ENCODE measurements around the gene COBL.

Gene COBL

GRCh38 chr7:51316666-51317581 is at the start of gene COBL:
TSS of gene COBL (minus strand) at chr7:51316809. CDS start at chr7:51316633, 176 bp downstream.
- no peak for DNase-seq (ENCODE audit: low read depth)

GRCh38 chr7:51366172-51366728 is 49.6 kb upstream of the COBL start:
- DNase-seq (ENCODE audit: low read depth), result no peak

DNA sequence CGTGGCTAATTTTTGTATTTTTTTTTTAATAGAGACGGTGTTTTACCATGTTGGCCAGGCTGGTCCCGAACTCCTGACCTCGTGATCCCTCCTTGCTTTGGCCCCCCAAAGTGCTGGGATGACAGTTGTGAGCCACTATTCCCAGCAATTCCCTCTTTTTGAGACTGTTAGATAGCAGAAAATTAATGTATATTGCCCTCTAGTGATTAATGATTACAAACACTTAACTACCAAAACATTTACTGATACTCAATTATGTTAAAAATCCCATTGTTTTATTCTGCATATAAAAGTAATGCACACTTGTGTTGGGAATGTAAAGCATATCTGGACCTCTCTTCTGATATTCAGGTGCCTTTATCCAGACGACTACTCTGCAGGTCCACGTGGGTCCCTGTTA is 41.2 kb upstream of the COBL start:
- no peak for DNase-seq (ENCODE audit: low read depth)

DNA sequence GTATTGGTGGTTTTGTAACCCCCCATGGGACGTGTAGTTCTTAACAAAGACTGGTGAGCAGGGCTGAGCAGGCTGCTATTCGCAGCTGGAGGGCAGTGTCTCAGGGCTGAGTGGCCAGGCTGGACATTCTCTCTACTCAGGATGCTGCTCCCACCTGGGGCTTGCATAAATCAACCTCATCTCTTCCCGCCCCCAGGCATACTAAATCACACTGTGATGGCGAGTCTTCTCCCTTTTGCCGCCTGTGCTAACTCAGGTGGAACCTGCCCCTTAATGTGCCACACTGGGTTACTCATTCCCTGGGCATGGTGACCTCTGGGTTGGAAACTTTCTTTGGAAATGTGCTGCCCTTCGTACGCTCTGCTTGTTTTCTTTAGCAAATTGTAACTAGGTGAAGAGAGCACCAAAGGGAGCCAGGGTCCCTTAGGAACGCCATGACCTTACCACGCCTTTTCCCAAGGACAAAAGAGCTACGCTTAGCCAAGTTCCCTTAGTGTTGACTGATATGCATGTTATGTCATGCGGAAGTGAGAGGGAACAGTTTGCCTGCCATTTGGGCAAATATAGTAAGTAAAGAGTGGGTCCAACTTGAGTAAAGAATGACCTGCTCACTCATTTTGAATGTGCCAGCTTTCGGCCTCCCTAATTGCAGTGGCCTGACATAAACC is 40.4 kb upstream of the COBL start:
- no peak for DNase-seq (ENCODE audit: low read depth)

- no peak for DNase-seq (ENCODE audit: low read depth)
Observed at GRCh38 chr7:51354897-51355296, 38.3 kb upstream of the COBL start.

GRCh38 chr7:51354434-51354833 is 37.8 kb upstream of the COBL start:
- DNase-seq (ENCODE audit: low read depth), result no peak

DNA sequence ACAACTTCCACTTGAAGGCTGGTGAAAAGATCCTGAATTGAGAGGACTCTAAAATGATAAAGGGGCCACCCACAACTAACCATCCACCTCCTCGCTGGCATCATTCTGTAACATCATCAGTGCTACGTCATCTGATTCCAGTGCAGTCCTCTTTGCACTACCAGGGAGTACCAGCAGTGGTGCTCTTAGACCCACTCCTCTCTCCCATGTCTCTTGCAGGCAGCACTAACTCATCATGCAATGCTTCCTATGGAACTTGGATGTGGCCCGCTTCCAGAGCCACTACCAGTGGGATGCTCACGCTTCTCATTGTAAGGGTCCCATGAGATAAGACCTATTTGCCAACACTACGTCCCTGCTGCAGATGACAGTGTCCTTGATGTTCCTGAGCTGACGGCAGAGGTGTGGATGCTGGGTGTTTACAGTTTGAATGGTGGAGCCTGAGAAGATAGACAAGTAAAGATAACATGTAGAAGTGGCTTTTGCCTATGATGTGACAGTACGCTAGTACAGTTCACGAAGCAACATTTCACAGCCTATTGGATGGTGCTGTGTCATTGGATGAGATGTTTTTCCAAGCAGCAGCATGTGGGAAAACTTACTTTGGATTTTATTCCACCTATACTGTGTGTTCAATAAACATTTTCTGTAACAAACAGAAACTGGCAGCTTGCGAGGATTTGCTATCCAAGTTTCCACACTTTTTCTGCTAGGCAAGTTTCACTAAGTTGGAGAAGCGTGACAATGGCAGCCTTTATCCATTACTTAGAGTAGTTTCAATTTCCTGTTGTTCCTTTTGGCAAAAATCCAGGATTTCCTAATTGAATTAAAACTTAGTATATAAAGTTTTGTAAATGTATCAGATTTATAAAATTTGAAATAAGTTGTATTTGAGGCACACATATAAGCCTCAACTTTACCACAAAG is 35.8 kb upstream of the COBL start:
- no peak for DNase-seq (ENCODE audit: low read depth)

DNA sequence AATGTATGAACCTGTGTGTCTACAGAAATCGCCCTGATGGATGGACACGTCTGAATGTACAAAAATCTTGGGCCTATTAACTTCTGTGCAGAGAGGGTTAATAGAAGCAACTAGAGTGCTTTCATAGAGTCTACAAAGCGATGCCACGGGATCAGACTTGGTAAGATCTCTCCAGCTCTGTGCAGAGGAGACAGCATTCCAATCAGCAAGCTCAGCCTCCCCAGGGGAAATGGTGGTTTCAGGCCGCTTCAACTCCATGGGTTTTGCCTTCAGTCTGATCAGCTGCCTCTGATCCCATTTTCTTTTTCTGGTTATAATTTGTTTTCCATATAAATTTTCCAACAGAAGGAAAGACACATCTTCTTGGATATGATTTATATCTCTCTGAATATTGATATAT is 35.1 kb upstream of the COBL start:
- DNase-seq (ENCODE audit: low read depth), result no peak

DNA sequence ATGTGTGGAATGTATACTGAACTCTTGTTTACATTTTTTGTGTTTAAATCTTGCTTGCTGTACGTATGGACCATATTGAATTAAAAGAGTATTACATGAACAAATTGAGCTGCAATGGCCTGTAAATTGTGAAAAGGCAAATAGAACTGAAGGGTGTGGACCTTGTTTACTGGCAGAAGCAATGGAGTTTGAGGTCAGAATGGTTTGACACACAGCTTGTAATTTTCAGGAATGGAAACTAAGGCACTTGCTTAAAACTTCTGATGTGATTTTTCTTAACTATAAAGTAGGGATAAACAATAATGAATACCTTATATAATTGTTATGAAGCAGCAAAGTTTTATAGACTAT is 33.9 kb upstream of the COBL start:
- DNase-seq (ENCODE audit: low read depth), result no peak

DNA sequence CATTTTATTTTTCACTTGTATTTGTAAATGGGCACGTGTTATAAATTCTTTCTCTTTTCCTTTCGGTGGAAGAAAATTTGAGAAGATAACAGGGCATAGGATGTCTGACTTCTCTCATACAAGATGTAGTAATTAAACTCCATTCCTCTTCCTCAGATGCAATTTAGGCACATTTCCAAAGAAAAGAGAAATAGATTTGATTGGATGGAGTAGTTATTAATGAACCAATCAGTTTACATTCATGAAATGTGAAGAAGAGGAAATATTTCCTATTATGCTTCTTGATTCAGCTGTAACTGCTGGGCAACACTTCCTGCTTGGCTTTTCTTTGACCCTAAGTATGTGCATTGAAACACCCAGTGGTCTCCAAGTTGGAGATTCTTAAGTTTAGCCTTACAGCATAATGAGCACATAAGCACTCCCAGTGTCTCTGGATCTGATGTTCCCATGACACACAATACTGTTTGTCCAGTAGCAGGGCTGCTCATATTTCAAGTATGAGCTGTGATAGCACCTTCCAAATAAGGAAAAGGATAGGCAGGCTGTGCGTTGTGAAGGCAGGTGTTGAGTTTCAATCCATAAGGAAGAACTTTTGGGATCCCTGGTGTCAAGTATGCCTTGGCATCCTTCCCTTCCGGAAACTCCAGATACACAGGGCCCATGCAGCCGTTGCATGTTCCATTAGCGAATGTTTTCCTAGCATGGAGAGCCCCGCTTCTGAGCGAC is 33.4 kb upstream of the COBL start:
- DNase-seq (ENCODE audit: low read depth), result no peak

DNA sequence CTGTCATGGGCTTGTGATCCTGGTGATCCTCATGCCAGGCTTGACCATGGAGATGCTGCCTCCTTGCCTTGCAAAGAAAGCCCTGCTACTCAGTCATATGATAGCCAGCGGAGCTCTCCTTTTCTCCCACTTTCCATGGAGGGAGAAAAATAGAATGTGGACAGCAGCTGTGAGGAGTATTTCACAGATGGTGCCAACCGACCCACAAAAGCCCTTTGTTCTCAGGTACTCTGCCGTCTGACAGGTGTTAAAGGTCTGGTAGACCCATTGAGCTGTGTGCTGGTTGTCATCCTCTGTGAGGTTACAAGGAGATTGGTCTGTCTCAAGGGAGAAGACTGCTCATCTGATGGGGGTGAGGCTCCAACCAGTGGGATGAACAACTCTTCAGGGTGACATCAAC is 29.5 kb upstream of the COBL start:
- DNase-seq (ENCODE audit: low read depth), result no peak

DNA sequence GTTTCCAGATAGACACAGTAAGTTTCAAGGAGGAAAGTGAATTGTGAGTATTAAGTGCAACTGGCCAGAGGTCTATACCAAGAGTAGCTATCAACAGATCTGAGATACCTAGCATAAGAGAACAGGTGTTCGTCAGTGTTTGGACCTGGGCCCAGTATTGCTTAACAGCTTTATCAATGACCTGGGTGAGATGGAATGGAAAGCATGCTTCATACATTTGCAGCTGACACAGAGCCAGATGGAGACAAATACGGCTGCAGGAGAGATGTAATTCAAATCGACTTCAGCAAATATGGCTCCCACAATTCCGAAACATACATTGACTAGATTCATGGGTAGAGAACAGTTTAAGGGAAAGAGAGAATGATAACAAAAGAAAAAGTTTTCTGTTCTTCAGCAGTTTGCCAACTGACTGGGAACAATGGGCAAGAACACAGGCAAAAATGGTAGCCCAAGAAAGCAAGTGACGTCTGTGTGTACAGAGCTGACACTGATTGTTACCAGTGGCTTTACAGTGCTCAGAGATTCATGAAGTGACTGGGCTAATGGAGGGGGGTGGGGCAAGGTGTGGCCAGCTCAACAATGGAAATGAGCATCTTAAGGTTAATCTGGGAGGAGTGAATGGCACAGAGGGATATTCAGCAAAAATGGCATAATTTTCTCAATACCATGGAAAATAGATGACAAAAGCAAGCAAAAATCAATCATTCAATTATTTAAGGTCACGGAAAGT is 28.0 kb upstream of the COBL start:
- no peak for DNase-seq (ENCODE audit: low read depth)

- DNase-seq (ENCODE audit: low read depth), result no peak
Observed at GRCh38 chr7:51340936-51341335, 24.3 kb upstream of the COBL start.

- DNase-seq (ENCODE audit: low read depth), result no peak
Observed at GRCh38 chr7:51340029-51340838, 23.6 kb upstream of the COBL start.

DNA sequence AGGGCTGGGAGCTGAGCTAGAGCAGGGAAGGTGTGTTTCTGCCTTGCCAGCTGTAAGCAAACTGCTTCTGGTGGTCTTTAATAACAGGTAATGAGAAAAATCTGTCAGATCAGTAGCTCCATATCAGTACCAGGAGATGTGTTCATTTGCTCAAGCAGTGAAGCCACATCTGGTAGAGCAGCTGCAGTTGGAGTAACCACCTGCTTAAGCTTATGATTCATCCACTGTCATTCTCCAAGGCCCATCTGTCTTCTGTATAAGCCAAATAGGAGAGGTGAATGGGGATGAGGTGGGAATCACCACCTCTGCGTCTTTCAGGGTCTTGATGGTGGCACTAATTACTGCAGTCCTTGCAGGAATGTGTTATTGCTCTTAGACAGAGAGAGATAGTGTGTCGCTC is 18.4 kb upstream of the COBL start:
- DNase-seq (ENCODE audit: low read depth), result no peak

GRCh38 chr7:51329696-51330263 is 13.2 kb upstream of the COBL start:
- DNase-seq (ENCODE audit: low read depth), result no peak

DNA sequence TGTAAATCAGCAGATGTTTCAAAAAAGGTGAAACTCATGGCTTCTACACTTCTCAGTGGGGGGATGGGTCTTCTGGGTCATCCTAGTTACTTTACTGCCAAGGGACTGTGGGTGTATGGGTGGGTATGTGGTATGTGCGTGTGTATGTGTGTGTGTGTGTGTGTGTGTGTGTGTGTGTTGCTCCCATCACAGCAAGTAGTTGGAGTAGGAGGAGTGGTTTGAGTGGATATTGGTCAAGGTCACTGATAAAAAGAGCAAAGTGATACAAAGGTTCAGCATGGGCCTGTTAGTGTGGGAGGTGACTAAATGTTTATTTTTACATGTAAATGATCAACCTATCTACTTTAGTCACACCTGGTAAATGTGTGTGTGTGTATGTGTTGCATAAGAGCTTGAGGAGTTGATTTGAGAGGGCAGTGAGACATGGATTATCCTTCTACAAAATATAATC is 11.8 kb upstream of the COBL start:
- DNase-seq (ENCODE audit: low read depth), result no peak

GRCh38 chr7:51327287-51327717 is 10.7 kb upstream of the COBL start:
- DNase-seq (ENCODE audit: low read depth), result no peak

DNA sequence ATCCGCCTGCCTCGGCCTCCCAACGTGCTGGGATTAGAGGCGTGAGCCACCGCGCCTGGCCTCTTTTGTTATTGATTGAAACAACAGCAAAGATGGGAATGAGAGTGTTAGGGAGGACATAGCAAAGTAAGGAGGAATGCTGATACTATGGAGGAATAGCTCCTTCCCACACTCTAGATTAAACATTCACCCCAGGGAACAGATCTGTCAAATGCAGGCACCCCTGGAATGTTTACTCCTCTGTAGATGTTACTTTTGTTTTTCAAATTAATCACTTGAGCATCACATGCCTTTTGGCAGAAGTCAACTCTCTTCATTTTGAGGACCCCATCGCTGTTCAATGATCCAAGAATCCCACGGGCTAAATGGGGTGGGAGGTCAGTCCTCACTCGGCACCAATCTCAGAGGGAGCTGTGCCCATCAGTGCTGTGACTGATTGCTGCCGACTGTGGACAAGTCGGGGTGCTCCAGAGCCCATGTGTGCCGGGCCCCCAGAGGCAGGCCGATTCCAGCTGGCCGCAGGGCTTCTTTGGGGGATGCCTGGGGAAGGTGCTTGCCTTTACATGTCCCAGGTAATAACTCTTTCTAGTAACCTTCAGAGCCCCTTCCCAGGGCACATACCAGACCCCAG is 10.2 kb upstream of the COBL start:
- no peak for DNase-seq (ENCODE audit: low read depth)
